Superior temporal gyrus (tissue), 1 donor: ENCODE measurements around the gene PRPF4.
"Not testable (repeated sequence)": the region's sequence is repeated elsewhere in the genome, so short reads cannot be mapped to it uniquely, and the experiment has no call there.

ENCODE experiments used
- DNase-seq: peaks from one replicate; pipeline ENCODE4 v3.0.0-alpha.2; 2016; ENCODE audit errors: extremely low spot score

PRPF4 gene

DNA sequence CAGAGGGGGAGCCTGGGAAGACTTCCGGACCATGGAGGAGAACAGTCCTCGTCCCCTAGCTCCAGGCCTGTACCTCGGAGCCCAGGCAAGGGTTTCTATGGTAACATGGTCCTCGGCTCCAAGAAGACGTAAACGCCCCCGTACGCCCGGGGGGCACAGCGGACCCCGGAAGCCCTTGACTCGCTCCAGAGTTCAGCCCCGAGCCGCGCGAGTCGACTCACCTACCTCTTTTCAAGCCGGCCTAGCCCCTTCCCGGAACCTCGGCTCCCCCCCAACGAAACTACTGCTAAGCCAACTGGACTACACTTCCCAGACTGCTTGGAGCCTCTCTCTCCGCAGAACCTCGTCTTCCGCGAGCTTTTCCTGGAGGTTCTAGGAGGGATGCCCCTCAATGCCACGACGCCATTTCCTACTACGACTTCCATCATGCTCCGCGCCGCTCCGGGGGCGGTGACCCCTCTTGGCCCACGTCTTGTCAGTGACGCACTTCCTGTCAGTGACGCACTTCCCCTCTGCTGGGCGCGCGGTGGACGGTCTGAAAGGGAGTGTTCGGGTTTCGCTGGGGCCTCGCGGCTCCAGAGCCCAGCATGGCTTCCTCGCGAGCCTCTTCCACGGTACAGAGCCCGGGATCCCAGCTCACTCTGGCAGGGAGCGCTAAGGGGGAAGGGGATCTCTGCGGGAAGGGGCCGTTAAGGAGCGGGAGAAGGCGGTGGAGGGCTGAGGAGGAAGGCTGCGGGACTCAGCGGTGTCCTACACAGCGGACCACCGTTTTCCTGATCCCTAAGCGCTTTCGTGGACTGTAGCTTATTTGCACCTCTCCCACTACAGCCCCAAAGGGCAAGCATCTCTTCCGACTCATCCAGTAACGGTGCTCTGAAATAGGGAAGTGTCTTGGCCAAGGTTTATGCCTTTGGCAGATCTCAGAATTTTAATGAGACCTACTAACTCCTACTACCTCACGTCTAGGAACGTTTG lies at the start of gene PRPF4, which contains the start of gene CDC26:
Gene PRPF4 (plus strand): TSS at position 502 of the 975 bp plus-strand sequence. CDS start 86 bp downstream, at position 588.
Gene CDC26 (minus strand): TSS at position 416 of the 975 bp plus-strand sequence. CDS start 3,065 bp downstream, outside the sequence.
- DNase-seq, result peak; percentile 99

GRCh38 chr9:113227436-113227835 lies 48.0 kb upstream of the PRPF4 start:
- no peak for DNase-seq

GRCh38 chr9:113228130-113228665 lies 47.3 kb upstream of the PRPF4 start:
- no peak for DNase-seq

DNA sequence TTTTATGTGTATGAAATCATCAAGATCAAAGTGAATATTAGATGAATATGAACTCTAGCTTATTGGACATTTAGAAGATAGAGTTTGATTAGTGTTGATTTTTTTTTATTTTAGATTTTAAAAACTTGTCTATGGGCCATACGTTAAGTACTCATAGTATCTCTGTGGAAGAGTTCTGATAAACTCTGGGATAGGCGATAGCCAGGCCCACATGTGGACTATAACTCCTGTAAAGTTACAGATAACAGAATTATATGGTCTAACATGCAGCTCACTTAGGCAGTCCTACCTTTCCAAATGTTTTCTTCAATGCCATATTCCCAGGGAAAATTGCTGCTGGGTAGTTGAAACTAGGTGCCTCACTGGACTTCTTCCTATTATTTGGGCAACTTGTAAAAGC lies 43.8 kb upstream of the PRPF4 start:
- no peak for DNase-seq

DNA sequence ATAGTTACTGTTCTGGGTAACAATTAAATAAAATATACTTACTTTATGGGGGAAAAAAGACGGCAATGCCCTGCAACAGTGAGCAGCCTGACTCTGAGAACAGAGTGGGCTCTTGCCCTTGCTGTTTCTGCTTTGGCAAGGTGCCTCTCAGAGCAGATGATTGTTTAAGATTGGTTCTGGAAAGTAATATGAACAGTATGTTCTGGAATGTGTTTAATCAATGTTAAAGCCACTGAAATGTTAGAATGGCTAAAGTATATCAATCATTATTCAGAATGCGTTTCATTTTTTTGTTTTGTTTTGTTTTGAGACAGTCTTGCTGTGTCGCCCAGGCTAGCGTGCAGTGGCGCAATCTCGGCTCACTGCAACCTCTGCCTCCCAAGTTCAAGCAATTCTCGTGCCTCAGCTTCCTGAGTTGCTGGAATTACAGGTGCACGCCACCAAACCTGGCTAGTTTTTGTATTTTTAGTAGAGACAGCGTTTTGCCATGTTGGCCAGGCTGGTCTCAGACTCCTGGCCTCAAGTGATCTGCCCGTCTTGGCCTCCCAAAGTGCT lies 39.7 kb upstream of the PRPF4 start:
- not testable (repeated sequence) for DNase-seq

DNA sequence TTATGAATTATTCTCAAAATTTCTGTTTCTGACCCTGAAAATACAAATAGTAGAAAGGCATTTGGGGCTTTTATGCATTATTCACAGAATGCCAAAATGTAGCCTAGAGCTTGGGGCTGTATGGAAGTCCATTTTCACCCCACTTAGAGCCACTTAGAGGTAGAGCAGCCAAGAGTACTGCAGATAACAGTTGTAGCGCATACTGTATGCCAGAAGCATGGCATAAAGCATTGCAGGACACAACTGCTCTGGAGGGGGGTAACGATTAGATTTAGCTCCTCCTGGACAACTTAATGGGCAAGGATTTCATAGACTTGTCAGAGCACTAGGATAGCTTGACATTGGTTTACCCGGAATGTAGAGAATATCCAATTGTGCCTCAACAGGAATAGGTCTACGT lies 38.4 kb upstream of the PRPF4 start:
- DNase-seq, result no peak

GRCh38 chr9:113238202-113238858 lies 37.1 kb upstream of the PRPF4 start:
- no peak for DNase-seq

DNA sequence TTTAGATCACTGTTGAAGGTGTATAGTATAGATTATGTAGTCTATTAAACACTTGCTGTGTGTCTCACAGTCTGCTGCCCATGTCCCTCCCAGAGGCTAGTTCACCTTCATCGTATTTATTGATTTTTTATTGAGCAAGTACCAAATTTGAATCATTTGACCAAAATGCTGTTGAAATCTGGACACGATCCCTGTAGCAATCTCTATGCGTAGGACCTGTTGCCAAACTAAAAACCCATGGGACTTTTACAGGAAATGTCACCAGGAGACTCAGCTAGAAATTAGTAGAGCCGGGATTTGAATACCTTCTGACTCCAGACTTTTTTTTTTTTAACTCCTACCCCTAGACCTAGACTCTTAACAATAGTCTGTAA lies 36.6 kb upstream of the PRPF4 start:
- DNase-seq, result no peak

- no peak for DNase-seq
Observed at GRCh38 chr9:113241161-113241560, 34.3 kb upstream of the PRPF4 start.

- DNase-seq, result no peak
Observed at GRCh38 chr9:113244556-113244955, 30.9 kb upstream of the PRPF4 start.

- no peak for DNase-seq
Observed at GRCh38 chr9:113245894-113246293, 29.6 kb upstream of the PRPF4 start.

DNA sequence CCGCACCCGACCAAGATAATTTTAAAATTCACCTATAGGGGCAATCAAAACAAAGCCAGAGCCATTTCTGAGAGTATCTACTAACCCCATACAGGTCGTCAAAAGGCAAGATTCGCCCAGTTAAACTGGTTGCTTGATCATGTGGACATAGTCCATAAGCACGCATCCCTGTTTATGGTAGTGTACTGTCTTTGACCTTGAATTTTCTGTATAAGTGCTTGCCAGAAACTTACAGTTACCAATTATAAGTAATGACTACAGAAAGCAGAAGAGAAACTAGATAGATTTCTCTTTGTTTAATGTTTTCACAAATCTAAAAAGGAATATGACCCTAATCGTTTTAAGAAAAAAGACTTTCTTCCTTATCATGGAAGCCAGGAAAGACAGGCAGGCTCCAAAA lies 28.5 kb upstream of the PRPF4 start:
- no peak for DNase-seq

DNA sequence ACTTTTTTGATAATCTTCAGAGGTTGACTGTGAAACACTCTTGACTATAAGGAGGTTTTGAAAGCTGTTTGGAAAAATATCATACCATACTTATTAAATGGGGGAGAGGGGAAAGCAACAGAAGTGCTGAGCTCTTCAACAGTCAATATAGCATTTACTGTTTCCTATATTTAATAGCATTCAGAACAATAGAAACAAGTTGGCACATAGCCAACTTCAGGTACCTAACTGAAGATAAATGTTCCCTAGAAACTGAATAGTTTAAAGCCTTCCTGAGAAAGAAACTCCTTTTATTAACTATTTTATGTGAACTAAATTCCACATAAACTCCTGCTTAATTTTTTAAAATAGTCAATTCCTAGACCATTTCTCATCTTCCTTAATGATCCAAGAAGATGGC lies 27.8 kb upstream of the PRPF4 start:
- no peak for DNase-seq

DNA sequence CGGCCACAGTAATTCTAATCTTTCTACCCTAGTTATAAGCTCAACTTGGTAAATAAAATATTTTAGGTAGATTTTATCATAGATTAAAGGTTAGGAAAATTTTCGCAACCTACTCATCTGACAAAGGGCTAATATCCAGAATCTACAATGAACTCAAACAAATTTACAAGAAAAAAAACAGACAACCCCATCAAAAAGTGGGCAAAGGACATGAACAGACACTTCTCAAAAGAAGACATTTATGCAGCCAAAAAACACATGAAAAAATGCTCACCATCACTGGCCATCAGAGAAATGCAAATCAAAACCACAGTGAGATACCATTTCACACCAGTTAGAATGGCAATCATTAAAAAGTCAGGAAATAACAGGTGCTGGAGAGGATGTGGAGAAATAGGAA lies 25.8 kb upstream of the PRPF4 start:
- not testable (repeated sequence) for DNase-seq

DNA sequence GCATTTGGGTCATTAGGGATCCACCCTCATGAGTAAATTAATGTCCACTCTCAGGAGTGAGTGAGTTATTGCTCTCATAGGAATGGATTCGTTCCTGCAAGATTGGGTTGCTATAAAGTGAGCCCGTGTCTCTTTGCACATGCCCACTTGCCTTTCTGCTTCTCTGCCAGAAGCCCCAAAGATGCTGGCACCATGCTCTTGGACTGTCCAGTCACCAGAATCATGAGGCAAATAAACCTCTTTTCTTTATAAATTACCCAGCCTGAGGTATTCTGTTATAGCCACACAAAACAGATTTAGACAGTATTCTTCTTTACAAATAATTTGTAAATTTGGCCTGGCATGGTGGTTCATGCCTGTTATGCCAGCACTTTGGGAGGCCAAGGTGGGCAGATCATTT lies 24.7 kb upstream of the PRPF4 start:
- no peak for DNase-seq

DNA sequence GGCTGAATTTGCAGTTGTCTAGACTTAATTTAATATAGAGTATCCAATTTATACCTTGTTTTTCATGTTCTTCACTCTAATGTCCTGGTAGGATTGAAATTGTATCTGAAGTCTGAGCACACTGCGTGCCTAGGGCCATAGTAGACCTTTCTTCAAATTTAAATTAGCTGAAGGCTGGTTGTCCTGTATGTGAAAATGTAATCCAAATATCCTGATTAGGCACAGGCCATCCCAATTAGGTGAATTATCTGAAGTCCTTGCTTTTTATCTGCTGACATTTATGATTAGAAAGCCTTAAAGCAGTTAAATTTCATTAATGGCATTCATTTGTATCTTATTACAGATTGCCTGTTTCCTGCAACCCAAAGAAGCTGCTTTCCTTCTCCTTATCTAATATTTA lies 20.5 kb upstream of the PRPF4 start:
- DNase-seq, result no peak

DNA sequence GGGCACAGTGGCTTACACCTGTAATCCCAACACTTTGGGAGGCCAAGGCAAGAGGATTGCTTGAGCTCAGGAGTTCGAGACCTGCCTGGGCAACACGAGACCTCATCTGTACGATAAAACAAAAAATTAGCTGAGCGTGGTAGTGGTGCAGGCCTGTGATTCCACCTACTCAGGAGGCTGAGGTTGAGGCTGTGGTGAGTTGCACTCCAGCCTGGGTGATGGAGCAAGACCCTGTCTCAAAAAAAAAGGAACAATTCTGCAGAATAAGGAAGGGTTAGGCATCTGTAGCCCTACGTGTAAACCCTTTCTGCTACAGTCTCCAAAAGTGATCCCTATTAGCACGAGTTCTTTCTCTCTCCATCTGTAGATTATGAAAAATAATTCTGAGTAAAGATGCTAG lies 20.0 kb upstream of the PRPF4 start:
- no peak for DNase-seq

DNA sequence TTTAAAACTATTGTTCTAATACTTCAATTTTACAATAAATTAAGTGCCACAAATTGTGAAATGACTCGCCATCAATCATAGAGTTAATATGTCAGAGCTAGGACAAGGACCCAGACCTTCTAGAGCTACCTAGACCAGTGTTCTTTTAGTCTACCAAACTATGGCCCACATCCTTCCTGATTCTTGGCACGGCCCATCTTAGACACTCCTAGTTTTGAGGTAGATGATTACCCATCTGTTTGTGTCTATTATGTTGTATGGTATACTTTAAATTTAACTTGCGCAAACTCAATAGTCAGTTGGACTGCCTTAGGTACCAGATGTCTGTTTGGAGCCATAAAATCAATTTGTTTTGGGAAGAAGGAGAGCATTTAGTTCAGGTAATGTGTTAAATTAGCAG lies 17.6 kb upstream of the PRPF4 start:
- no peak for DNase-seq

GRCh38 chr9:113258282-113258681 lies 17.2 kb upstream of the PRPF4 start:
- DNase-seq, result no peak

- no peak for DNase-seq
Observed at GRCh38 chr9:113261917-113262671, 13.4 kb upstream of the PRPF4 start.

DNA sequence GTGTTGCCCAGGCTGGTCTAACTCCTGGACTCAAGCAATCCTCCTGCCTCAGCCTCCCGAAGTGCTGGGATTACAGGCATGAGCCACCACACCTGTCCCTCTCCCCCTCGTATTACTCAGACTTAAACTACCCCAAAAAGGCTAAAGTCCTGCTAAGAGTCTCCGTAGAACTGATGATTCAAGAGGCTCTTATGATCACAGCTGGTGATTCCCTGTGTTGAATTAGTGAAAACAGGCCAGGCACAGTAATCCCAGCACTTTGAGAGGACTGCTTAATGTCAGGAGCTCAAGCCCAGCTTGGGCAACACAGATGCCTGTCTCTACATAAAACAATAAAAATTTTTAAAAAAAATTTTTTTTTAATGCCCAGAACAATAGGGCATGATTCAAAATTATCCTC lies 9.3 kb upstream of the PRPF4 start:
- DNase-seq, result no peak
